IMR-90 (cell line): ENCODE measurements around the gene ELOB. TPM values are rescaled to one million over a fixed set of nuclear protein-coding genes. Genes with fewer than 3 reads are reported as not detected.

Experiments used
- ATAC-seq: fragments of 200-7000 bp; cut with Tn5 transposase; 2 replicates; pipeline ENCODE4 v1.9.1; 2020; ENCODE audit warnings: low read depth, mild to moderate bottlenecking, moderate library complexity
- BruUV-seq: library from RNA; stranded (reverse); fragments of 400-500 nt; replicated peaks from 2 replicates; lab custom pipeline; 2021; lab: Mats Ljungman, UMichigan
- CTCF ChIA-PET: fragments of 300-600 bp; formaldehyde crosslinking; extraction: SDS; loops from one replicate; lab custom pipeline; 2021; ENCODE audit warnings: antibody characterized with exemption; lab: Yijun Ruan, JAX
- POLR2A ChIA-PET: fragments of 300-600 bp; sonication (Branson Sonifier 250); formaldehyde crosslinking; loops from one replicate; lab custom pipeline; 2022; ENCODE audit warnings: antibody characterized with exemption; ENCODE audit not compliant: unreplicated experiment; lab: Charles Lee
- DNase-seq: peaks from one replicate; pipeline ENCODE4 v3.0.0; 2013
- H2AFZ ChIP-seq: replicated peaks from 2 replicates; pipeline ENCODE3; 2013; ENCODE audit warnings: low read length, mild to moderate bottlenecking; ENCODE audit not compliant: poor library complexity
- H2AK5ac ChIP-seq: 2 replicates; pipeline ENCODE4 v1.6.1; 2013; ENCODE audit warnings: low read depth, low read length, inconsistent platforms
- H2AK9ac ChIP-seq: replicated peaks from 2 replicates; pipeline ENCODE3; 2013; ENCODE audit warnings: mild to moderate bottlenecking, low read depth, low read length, moderate library complexity; ENCODE audit not compliant: poor library complexity
- H2BK120ac ChIP-seq: 2 replicates; pipeline ENCODE4 v1.6.1; 2013; ENCODE audit warnings: low read depth, low read length, inconsistent platforms
- H2BK15ac ChIP-seq: 3 replicates; pipeline ENCODE4 v1.6.1; 2013; ENCODE audit warnings: low read depth, low read length, inconsistent platforms
- H2BK20ac ChIP-seq: 2 replicates; pipeline ENCODE4 v1.6.1; 2013; ENCODE audit warnings: low read depth, mild to moderate bottlenecking, inconsistent platforms, low read length, moderate library complexity
- H2BK5ac ChIP-seq: 2 replicates; pipeline ENCODE4 v1.6.1; 2013; ENCODE audit warnings: mild to moderate bottlenecking, low read depth, low read length, inconsistent platforms; ENCODE audit not compliant: poor library complexity, severe bottlenecking
- H3K14ac ChIP-seq: replicated peaks from 2 replicates; pipeline ENCODE4 v1.6.1; 2013; ENCODE audit warnings: low read depth, low read length, inconsistent platforms
- H3K18ac ChIP-seq: 2 replicates; pipeline ENCODE4 v1.6.1; 2013; ENCODE audit warnings: low read depth, low read length, control low read depth
- H3K23ac ChIP-seq: 2 replicates; pipeline ENCODE4 v1.6.1; 2013; ENCODE audit warnings: low read depth, low read length, inconsistent platforms
- H3K27ac ChIP-seq: 2 replicates; pipeline ENCODE4 v1.5.1; 2013; ENCODE audit warnings: mild to moderate bottlenecking, control low read depth, low read length; ENCODE audit not compliant: insufficient read depth
- H3K27me3 ChIP-seq: 2 replicates; pipeline ENCODE4 v1.6.1; 2013; ENCODE audit warnings: low read length; ENCODE audit not compliant: control insufficient read depth, insufficient read depth
- H3K36me3 ChIP-seq: 2 replicates; pipeline ENCODE4 v1.6.1; 2013; ENCODE audit warnings: low read length, mixed read lengths; ENCODE audit not compliant: control insufficient read depth, insufficient read depth
- H3K4ac ChIP-seq: 2 replicates; pipeline ENCODE4 v1.6.1; 2013; ENCODE audit warnings: low read depth, low read length, inconsistent platforms
- H3K4me1 ChIP-seq: 2 replicates; pipeline ENCODE4 v1.6.1; 2013; ENCODE audit warnings: low read length, mixed read lengths; ENCODE audit not compliant: control insufficient read depth, insufficient read depth
- H3K4me2 ChIP-seq: 2 replicates; pipeline ENCODE4 v1.6.1; 2013; ENCODE audit warnings: low read depth, mild to moderate bottlenecking, control low read depth, low read length, moderate library complexity
- H3K4me3 ChIP-seq: 2 replicates; pipeline ENCODE4 v1.5.1; 2013; ENCODE audit warnings: low read depth, mild to moderate bottlenecking, control low read depth, low read length, moderate library complexity; ENCODE audit not compliant: insufficient read depth
- H3K56ac ChIP-seq: 2 replicates; pipeline ENCODE4 v1.6.1; 2013; ENCODE audit warnings: low read length, inconsistent platforms; ENCODE audit not compliant: insufficient read depth; ENCODE audit errors: extremely low read depth
- H3K79me1 ChIP-seq, 2 experiments: 2 replicates each; pipeline ENCODE4 v1.6.1; 2013; ENCODE audit warnings: low read length in 2 of 2, inconsistent platforms in 1 of 2, low read depth in 1 of 2
- H3K9ac ChIP-seq: 2 replicates; pipeline ENCODE4 v1.6.1; 2013; ENCODE audit warnings: low read depth, low read length, control low read depth
- H3K9me1 ChIP-seq: 2 replicates; pipeline ENCODE4 v1.6.1; 2013; ENCODE audit warnings: low read length, inconsistent platforms; ENCODE audit not compliant: insufficient read depth
- H3K9me3 ChIP-seq: 2 replicates; pipeline ENCODE4 v1.6.1; 2013; ENCODE audit warnings: low read length; ENCODE audit not compliant: control insufficient read depth, insufficient read depth
- H4K20me1 ChIP-seq: 2 replicates; pipeline ENCODE4 v1.6.1; 2013; ENCODE audit warnings: low read length, inconsistent platforms; ENCODE audit not compliant: insufficient read depth
- H4K5ac ChIP-seq: 2 replicates; pipeline ENCODE4 v1.6.1; 2013; ENCODE audit warnings: mild to moderate bottlenecking, low read depth, low read length, control low read depth
- H4K8ac ChIP-seq, 2 experiments: 2 replicates each; pipeline ENCODE4 v1.6.1; 2013; ENCODE audit warnings: low read depth in 2 of 2, low read length in 2 of 2, control low read depth in 1 of 2, inconsistent platforms in 1 of 2
- H4K91ac ChIP-seq: 2 replicates; pipeline ENCODE4 v1.6.1; 2013; ENCODE audit warnings: low read depth, low read length, inconsistent platforms; ENCODE audit not compliant: insufficient read depth
- BHLHE40 ChIP-seq: fragments of 150-350 bp; IDR thresholded peaks from 2 replicates; pipeline ENCODE4 v1.6.1; 2016; ENCODE audit warnings: mild to moderate bottlenecking, low read depth, low read length
- CEBPB ChIP-seq: IDR thresholded peaks from 2 replicates; pipeline ENCODE4 v1.6.1; 2012; ENCODE audit warnings: low read depth, low read length, improper control_type of control experiment
- CHD1 ChIP-seq: IDR thresholded peaks from 2 replicates; pipeline ENCODE4 v1.6.1; 2012; ENCODE audit warnings: low read depth, low read length, improper control_type of control experiment
- FOS ChIP-seq: fragments of 150-350 bp; IDR thresholded peaks from 2 replicates; pipeline ENCODE4 v1.6.1; 2016; ENCODE audit warnings: low read depth, low read length
- MAFK ChIP-seq: IDR thresholded peaks from 2 replicates; pipeline ENCODE4 v1.6.1; 2012; ENCODE audit warnings: low read depth, low read length, improper control_type of control experiment
- MAZ ChIP-seq: IDR thresholded peaks from 2 replicates; pipeline ENCODE4 v1.6.1; 2012; ENCODE audit warnings: low read depth, mild to moderate bottlenecking, low read length, improper control_type of control experiment, moderate library complexity, borderline replicate concordance
- MXI1 ChIP-seq: IDR thresholded peaks from 2 replicates; pipeline ENCODE4 v1.6.1; 2012; ENCODE audit warnings: low read depth, mild to moderate bottlenecking, low read length, moderate library complexity, borderline replicate concordance
- NFE2L2 ChIP-seq: fragments of 150-350 bp; IDR thresholded peaks from 2 replicates; pipeline ENCODE4 v1.6.1; 2016; ENCODE audit warnings: low read depth, mild to moderate bottlenecking, low read length
- POLR2A ChIP-seq: IDR thresholded peaks from 2 replicates; pipeline ENCODE4 v1.6.1; 2012; ENCODE audit warnings: mild to moderate bottlenecking, low read depth, low read length
- RAD21 ChIP-seq: IDR thresholded peaks from 2 replicates; pipeline ENCODE4 v1.6.1; 2012; ENCODE audit warnings: low read length, improper control_type of control experiment
- RCOR1 ChIP-seq: IDR thresholded peaks from 2 replicates; pipeline ENCODE4 v1.6.1; 2012; ENCODE audit warnings: mild to moderate bottlenecking, low read length, improper control_type of control experiment; ENCODE audit not compliant: insufficient replicate concordance
- RFX5 ChIP-seq: IDR thresholded peaks from 2 replicates; pipeline ENCODE4 v1.8.0; 2012; ENCODE audit warnings: low read depth, mild to moderate bottlenecking, low read length, moderate library complexity
- SMC3 ChIP-seq: fragments of 150-350 bp; IDR thresholded peaks from 2 replicates; pipeline ENCODE4 v1.6.1; 2016; ENCODE audit warnings: low read depth, mild to moderate bottlenecking, antibody characterized with exemption, low read length, moderate library complexity
- WGBS, 2 experiments: methylation state at CpG; one replicate each; pipeline versions ENCODE4 v1.1.5 to v1.1.7; 2013; ENCODE audit warnings: missing lambda C conversion rate in 2 of 2; ENCODE audit not compliant: insufficient read length in 1 of 2; ENCODE audit errors: extremely low coverage in 2 of 2; 5-methylcytosine and 5-hydroxymethylcytosine counted together
- dilution Hi-C: fragments of 300-500 bp; cut with HindIII; formaldehyde crosslinking; loops from one replicate; pipeline ENCODE4 v1.14.3; 2018; ENCODE audit warnings: low sequenced_read_pairs; ENCODE audit not compliant: unreplicated experiment
- in situ Hi-C: fragments of 300-500 bp; cut with MboI; formaldehyde crosslinking; loops from 3 replicates; pipeline ENCODE4 v1.14.3; 2019; ENCODE audit warnings: low sequenced_read_pairs, inconsistent platforms, mixed read lengths
- intact Hi-C: fragments of 100-400 bp; cut with micrococcal nuclease; formaldehyde crosslinking; loops from 2 replicates; pipeline ENCODE4 v1.10.0; 2022
- polyA plus RNA-seq, 3 experiments: library from polyadenylated mRNA; depleted of rRNA; stranded (reverse); fragments of >200 nt; gene quantifications; 2 replicates each; pipeline ENCODE4 v1.2.3, GENCODE V29; 2012; ENCODE audit warnings: low replicate concordance in 1 of 3
- total RNA-seq: library from RNA; depleted of rRNA; stranded (reverse); fragments of >200 nt; gene quantifications from 2 replicates; pipeline ENCODE4 v1.2.3, GENCODE V29; 2012
- TF ChIP-seq, protein P1 (sequence below): fragments of 150-350 bp; IDR thresholded peaks from 2 replicates; pipeline ENCODE4 v1.6.1; 2017; ENCODE audit warnings: mild to moderate bottlenecking, antibody characterized with exemption, low read length, low read depth
- TF ChIP-seq, protein P2 (sequence below): conservative IDR thresholded peaks from 2 replicates; pipeline ENCODE4 v1.5.1; 2012; ENCODE audit warnings: mild to moderate bottlenecking, low read depth, low read length, improper control_type of control experiment

Gene ELOB
- total and polyA plus RNA-seq, 2 of the 4 experiments (the other 2 are of a cell fraction), result 442 to 5,859 TPM

- H3K23ac ChIP-seq, result no peak overlapping the region
- no peak overlapping the region for H3K56ac ChIP-seq
- no peak overlapping the region for H4K8ac ChIP-seq
- no peaks in the 10 kb centered on the region; the same call in 1 of the 2 replicates for H3K9me3 ChIP-seq
- H2AFZ ChIP-seq, result no peak overlapping the region
- peaks cover 100% of the 10 kb centered on the region for H3K36me3 ChIP-seq
- no peak overlapping the region for H4K91ac ChIP-seq
- no peak overlapping the region for H3K4ac ChIP-seq
- no peaks in the 10 kb centered on the region for H3K27me3 ChIP-seq
- dilution Hi-C loops (no loop called here), in situ Hi-C loops (no loop called here), intact Hi-C loops (no loop called here)
- H3K4me3 ChIP-seq, result no peak overlapping the region
- 99% methylated on average over 44 of the region's 44 CpGs; no CpG with 5 or more reads in 1 of the 2 experiments for WGBS, 2 experiments
- H2BK5ac ChIP-seq, result no peak overlapping the region
- DNase-seq (no peak), ATAC-seq (no peak)
- peaks cover 90% of the 10 kb centered on the region for H4K20me1 ChIP-seq
- no peak overlapping the region for H2BK120ac ChIP-seq
- H4K5ac ChIP-seq, result no peak overlapping the region
- H3K4me1 ChIP-seq, result no peaks in the 10 kb centered on the region
- peaks cover 43 to 97% of the 10 kb centered on the region in 2 experiments for H3K79me1 ChIP-seq
- no peak overlapping the region for H3K9ac ChIP-seq
- POLR2A ChIA-PET, result no interaction called here
- CTCF ChIA-PET, result no interaction called here
- no peak overlapping the region for H2BK20ac ChIP-seq
- no peak overlapping the region for H2BK15ac ChIP-seq
- BruUV-seq, result no TSS peak
- no peak overlapping the region for H2AK9ac ChIP-seq
- no peak overlapping the region for H2AK5ac ChIP-seq
- no peaks in the 10 kb centered on the region for H3K9me1 ChIP-seq
- no peak for TF ChIP-seq CHD1
- TF ChIP-seq MXI1, result no peak
- TF ChIP-seq MAFK, result no peak
- TF ChIP-seq, protein P1, sequence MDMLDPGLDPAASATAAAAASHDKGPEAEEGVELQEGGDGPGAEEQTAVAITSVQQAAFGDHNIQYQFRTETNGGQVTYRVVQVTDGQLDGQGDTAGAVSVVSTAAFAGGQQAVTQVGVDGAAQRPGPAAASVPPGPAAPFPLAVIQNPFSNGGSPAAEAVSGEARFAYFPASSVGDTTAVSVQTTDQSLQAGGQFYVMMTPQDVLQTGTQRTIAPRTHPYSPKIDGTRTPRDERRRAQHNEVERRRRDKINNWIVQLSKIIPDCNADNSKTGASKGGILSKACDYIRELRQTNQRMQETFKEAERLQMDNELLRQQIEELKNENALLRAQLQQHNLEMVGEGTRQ, result no peak
- no peak for TF ChIP-seq NFE2L2
- no peak for TF ChIP-seq FOS
- no peak for TF ChIP-seq POLR2A
- no peak for TF ChIP-seq RCOR1
- TF ChIP-seq MAZ, result no peak
- TF ChIP-seq SMC3, result no peak
- TF ChIP-seq CEBPB, result no peak
- no peak for TF ChIP-seq BHLHE40
- TF ChIP-seq, protein P2, sequence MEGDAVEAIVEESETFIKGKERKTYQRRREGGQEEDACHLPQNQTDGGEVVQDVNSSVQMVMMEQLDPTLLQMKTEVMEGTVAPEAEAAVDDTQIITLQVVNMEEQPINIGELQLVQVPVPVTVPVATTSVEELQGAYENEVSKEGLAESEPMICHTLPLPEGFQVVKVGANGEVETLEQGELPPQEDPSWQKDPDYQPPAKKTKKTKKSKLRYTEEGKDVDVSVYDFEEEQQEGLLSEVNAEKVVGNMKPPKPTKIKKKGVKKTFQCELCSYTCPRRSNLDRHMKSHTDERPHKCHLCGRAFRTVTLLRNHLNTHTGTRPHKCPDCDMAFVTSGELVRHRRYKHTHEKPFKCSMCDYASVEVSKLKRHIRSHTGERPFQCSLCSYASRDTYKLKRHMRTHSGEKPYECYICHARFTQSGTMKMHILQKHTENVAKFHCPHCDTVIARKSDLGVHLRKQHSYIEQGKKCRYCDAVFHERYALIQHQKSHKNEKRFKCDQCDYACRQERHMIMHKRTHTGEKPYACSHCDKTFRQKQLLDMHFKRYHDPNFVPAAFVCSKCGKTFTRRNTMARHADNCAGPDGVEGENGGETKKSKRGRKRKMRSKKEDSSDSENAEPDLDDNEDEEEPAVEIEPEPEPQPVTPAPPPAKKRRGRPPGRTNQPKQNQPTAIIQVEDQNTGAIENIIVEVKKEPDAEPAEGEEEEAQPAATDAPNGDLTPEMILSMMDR, result no peak
- TF ChIP-seq RFX5, result no peak
- no peak for TF ChIP-seq RAD21
- no peak overlapping the region for H3K4me2 ChIP-seq
- no peak overlapping the region for H3K14ac ChIP-seq
- H3K18ac ChIP-seq, result no peak overlapping the region
- H3K27ac ChIP-seq, result no peak overlapping the region
Measured at GRCh38 chr16:2766430-2767139, 10.5 kb downstream of the ELOB start.
